G401 (cell line): ENCODE data around the gene RUVBL1. TPM values are rescaled to one million over a fixed set of nuclear protein-coding genes. Genes with fewer than 3 reads are reported as not detected.
A peak's percentile ranks its signal among the peaks of the same experiment; 100 is the strongest.
"Not testable (repeated sequence)": the region's sequence is repeated elsewhere in the genome, so short reads cannot be mapped to it uniquely, and the experiment has no call there.

Experiments used
- DNase-seq: peaks from one replicate; pipeline ENCODE4 v3.0.0-alpha.2; 2015; ENCODE audit warnings: low spot score
- in situ Hi-C: cut with HindIII; loops from 2 replicates; pipeline ENCODE4 v1.10.0; 2016; ENCODE audit warnings: low sequenced_read_pairs, mixed read lengths
- total RNA-seq: library from RNA; depleted of rRNA; stranded (reverse); fragments of >200 nt; shearing (Covaris generic); gene quantifications from 2 replicates; pipeline ENCODE4 v1.2.3, GENCODE V29; 2014; rRNA removed

Gene RUVBL1
- total RNA-seq, result 160 and 177 TPM in 2 replicates

DNA sequence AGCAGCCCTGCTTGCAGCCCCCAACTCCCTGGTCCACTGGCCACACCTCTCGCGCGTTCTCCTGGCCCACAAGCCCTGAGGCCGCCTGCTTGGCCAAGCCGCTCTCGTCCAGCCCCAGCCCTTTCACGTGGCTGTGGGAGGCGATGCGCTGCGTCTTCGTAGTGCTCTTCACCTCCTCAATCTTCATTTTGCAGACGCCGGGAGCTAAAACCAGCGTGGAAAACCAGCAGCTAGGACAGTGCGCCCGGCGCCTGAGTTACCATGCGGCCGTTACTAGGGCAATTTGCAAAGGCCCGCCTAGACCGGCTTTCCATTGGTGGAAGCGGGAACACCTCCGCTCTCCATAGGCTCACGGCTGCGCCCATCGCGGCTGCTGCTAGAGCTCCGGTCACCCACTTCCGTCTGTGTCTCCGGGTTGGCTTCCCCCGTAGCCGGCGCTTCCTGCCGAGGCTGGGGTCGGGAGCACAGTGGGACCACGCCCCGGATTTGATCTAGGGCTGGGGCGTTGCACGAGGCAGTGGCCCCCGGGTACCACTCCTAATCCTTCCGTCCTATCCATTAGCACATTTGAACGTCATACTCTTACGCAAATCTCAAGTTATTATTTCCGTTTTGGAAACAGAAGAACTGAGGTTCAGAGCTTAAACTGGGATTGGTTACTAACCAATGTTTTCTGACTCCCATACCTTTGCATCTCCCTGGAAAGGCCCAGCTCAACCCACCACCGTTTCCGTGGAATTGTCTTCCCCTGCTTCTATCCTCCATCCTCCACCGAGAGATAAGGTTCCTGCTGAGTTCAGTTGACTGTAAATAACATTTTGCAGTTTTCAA lies at the start of gene RUVBL1:
TSS of gene RUVBL1 (minus strand) at position 275 of the 831 bp plus-strand sequence. CDS start at position 187, 88 bp downstream.
- in situ Hi-C loops, result no loop called here
- DNase-seq, result peak; percentile 98

- in situ Hi-C loops, result no loop called here
- DNase-seq, result no peak
Measured at GRCh38 chr3:128173200-128173599, 49.6 kb upstream of the RUVBL1 start.

GRCh38 chr3:128170866-128171516 lies 47.4 kb upstream of the RUVBL1 start:
- peak; percentile 59 for DNase-seq
- in situ Hi-C loops, result no loop called here

DNA sequence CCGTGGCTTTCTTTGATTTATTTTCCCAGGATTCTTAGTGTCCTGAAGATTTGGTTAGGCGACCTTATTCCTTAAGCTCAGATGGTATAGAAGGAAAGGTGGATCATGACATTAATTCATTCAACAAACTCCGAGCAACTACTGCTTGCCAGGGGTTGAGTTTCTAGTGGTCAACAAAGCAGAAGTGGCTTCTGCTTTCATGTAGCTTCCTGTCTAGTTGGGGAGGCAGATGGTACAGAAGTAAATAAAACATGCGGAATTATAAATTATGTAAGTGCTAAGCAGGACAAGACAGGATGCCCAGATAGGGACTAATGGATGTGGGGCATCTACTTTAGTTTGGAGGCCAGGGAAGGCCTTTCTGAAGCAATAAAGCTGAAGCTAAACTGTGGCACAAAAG lies 45.2 kb upstream of the RUVBL1 start:
- in situ Hi-C loops, result no loop called here
- no peak for DNase-seq

- in situ Hi-C loops, result no loop called here
- DNase-seq, result no peak
Measured at GRCh38 chr3:128167973-128168674, 44.5 kb upstream of the RUVBL1 start.

DNA sequence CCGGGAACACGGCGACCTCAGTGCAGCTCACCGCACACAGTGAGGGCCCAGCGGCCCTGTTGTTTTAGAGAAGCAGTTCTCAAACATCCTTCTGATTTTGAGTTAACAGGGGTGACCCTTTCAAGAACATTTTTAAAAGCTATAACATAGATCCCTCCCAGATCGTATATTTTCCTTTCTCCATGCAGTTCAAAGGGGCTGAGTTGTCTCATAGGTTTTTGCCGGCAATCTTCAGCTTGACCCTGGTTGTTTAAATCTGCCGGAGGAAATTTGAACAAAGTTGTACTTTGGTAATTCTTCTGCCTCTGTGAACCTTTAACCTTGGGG lies 44.0 kb upstream of the RUVBL1 start:
- no peak for DNase-seq
- in situ Hi-C loops, result no loop called here

GRCh38 chr3:128166971-128167453 lies 43.4 kb upstream of the RUVBL1 start:
- in situ Hi-C loops, result no loop called here
- no peak for DNase-seq

- in situ Hi-C loops, result no loop called here
- no peak for DNase-seq
Measured at GRCh38 chr3:128163432-128163831, 39.8 kb upstream of the RUVBL1 start.

GRCh38 chr3:128160661-128161060 lies 37.0 kb upstream of the RUVBL1 start:
- in situ Hi-C loops, result no loop called here
- DNase-seq, result no peak

- no peak for DNase-seq
- in situ Hi-C loops, result no loop called here
Measured at GRCh38 chr3:128155616-128156360, 32.2 kb upstream of the RUVBL1 start.

GRCh38 chr3:128154354-128154753 lies 30.7 kb upstream of the RUVBL1 start:
- in situ Hi-C loops, DNase-seq: not testable (repeated sequence)

DNA sequence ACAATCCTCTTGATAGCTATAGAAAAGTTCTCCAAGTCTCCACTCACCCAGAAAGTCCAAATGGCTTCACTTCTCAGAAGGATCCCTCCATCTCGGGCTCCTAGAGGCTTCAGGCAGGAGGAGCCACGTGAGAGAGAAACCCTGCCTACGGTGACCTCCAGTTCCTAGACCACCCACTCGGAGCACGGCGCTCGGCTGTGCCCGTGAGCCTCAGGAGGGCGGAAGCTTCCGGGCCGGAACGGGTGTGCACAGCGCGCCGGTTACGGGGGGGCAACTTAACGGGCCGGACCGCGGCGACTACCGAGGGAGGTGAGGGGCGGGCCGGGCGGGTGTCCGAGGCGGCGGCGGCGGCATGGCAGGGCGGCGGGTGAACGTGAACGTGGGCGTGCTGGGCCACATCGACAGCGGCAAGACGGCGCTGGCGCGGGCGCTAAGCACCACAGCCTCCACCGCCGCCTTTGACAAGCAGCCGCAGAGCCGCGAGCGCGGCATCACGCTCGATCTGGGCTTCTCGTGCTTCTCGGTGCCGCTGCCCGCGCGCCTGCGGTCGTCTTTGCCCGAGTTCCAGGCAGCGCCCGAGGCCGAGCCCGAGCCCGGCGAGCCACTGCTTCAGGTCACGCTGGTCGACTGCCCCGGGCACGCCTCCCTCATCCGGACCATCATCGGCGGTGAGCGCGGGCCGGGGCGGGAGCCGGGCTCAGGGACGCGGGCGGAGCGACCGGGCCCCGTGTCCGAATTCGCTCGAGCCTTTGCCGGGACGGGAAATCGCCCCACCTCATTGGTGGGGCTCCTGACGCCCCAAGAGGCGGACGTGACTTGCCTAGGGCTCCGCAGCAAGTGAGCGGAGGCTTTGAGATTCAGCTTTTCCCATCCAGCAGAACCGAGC lies 29.8 kb upstream of the RUVBL1 start, which contains the start of gene EEFSEC:
TSS of gene EEFSEC (plus strand) at position 326 of the 886 bp plus-strand sequence. CDS start at position 353, 27 bp downstream.
- peak; percentile 76 for DNase-seq
- in situ Hi-C loops, result no loop called here

- no peak for DNase-seq
- in situ Hi-C loops, result no loop called here
Measured at GRCh38 chr3:128152419-128153155, 29.0 kb upstream of the RUVBL1 start.

GRCh38 chr3:128151758-128152274 lies 28.2 kb upstream of the RUVBL1 start:
- DNase-seq, result no peak
- in situ Hi-C loops, result no loop called here

DNA sequence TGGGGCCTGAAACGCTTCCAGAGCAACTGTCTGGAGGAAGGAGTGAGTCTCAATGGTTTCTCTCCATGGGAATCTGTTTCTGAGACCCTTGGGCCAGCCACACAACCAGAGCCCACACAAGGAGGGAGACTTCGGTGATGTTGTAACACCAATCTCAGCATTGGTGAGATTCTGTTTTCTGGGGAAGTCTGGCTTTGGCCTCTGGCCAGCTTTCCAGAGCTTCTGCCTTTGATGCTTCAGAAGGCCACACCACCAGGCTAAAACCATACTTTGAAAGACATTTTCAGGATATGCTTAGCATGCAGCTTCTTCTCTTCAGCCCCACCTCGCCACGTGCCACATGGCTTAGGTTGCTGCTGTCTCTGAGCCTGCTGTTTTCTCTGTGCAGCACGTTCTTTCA lies 26.0 kb upstream of the RUVBL1 start:
- no peak for DNase-seq
- in situ Hi-C loops, result no loop called here

- DNase-seq, result no peak
Measured at GRCh38 chr3:128146201-128146600, 22.6 kb upstream of the RUVBL1 start.

GRCh38 chr3:128145279-128145678 lies 21.7 kb upstream of the RUVBL1 start:
- DNase-seq, result no peak
- in situ Hi-C loops, result no loop called here

More at GRCh38 chr3:128146201-128146600, 22.6 kb upstream of the RUVBL1 start:
- in situ Hi-C loops, result no loop called here
